ENCODE results near the gene R3HDM4.
A peak's percentile ranks its signal among the peaks of the same experiment; 100 is the strongest.

Gene R3HDM4

DNA sequence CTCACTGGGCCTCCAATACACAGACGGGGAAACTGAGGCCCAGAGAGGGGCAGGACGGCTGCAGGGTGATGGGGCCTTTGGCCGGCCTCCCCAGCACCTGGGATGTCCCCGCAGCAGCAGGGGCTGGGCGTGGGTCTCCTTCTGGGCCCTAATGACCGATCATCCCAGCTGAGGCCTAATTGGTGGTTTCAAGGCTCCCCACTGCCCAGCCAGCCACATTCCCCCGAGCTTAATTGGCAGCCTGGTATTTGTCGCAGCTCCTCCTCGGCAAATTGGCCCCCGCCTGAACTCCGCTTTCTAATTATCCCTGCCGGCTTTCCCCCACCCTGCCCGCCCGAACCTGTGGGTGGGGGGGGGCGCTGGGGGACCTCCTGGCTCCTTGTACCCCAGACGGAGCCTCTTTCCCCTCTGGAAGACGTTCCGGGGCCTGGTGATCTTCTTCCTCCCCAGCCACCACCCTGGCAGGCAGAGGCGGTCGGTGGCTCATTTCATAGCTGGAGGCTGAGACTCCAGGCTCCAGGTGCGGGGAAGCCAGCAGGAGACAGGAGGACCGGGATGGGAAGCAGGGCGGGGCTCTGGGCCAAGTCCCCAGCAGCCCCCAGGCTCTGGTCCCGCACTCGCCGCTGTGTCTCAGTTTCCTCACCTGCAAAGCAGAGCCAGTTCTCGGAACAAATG is 43.9 kb upstream of the R3HDM4 start:
- no peaks in the 10 kb centered on the region for H3K27me3 ChIP-seq
- no peak overlapping the region for H3K4me3 ChIP-seq (ENCODE audit: low read depth, low read length)
- H3K4me1 ChIP-seq: peaks cover 7% of the 10 kb centered on the region
- TF ChIP-seq, protein P1, sequence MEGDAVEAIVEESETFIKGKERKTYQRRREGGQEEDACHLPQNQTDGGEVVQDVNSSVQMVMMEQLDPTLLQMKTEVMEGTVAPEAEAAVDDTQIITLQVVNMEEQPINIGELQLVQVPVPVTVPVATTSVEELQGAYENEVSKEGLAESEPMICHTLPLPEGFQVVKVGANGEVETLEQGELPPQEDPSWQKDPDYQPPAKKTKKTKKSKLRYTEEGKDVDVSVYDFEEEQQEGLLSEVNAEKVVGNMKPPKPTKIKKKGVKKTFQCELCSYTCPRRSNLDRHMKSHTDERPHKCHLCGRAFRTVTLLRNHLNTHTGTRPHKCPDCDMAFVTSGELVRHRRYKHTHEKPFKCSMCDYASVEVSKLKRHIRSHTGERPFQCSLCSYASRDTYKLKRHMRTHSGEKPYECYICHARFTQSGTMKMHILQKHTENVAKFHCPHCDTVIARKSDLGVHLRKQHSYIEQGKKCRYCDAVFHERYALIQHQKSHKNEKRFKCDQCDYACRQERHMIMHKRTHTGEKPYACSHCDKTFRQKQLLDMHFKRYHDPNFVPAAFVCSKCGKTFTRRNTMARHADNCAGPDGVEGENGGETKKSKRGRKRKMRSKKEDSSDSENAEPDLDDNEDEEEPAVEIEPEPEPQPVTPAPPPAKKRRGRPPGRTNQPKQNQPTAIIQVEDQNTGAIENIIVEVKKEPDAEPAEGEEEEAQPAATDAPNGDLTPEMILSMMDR (IDR thresholded peaks at IDR 0.05; ENCODE audit: low read depth, low read length): no peak
- no peaks in the 10 kb centered on the region for H3K9me3 ChIP-seq
- DNase-seq: peak; percentile 37
- H3K36me3 ChIP-seq: no peaks in the 10 kb centered on the region

DNA sequence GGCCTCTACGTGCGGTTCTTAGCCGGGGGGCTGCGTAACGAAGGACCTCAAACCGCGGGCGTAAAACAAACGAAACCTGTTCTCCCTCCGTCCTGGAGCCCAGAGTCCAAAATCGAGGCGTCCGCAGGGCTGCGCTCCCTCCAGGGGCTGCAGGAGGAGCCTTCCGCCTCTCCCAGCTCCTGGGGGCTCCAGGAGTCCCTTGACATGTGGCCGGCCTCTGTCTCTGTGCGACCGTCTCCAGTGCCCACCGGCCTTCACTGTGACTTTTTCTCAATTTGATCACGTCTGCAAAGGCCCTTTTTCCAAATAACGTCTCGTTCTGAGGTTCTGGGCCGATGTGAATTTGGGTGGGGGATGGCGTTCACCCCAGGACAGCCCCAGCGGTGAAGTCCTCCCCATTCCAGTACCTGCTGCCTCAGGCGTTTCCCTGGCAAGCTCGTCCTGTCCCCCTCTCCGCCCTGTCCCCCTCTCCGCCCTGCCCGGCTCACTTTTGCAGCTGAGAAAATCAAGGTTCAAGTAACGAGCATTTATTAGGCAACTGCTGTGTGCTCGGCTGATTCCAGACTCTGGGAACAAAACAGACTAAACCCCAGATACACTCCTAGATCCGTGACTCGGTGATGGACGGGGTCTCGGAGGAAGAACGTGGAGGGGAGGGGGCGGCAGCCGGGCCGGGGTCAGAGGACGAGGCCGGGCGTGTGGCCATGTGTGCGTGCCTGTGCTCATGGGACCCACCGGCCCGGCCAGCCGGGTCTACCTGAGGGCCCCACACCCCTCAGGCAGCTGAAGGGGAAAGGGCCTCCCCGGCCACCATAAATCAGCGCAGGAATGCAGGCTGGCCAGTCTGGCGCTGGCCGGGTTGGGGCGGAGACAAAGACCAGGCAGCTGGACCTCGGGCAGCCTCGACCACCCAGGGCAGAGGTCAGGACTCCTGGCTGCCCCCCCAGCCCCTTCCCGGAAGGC is 43.1 kb upstream of the R3HDM4 start:
- Histone ChIP-seq H3K4me1 (peaks cover 7% of the 10 kb centered on the region), H3K9me3 (no peaks in the 10 kb centered on the region), H3K27me3 (no peaks in the 10 kb centered on the region), H3K36me3 (no peaks in the 10 kb centered on the region), H3K4me3 (ENCODE audit: low read depth, low read length) (no peak overlapping the region)
- TF ChIP-seq, protein P1 (IDR thresholded peaks at IDR 0.05; ENCODE audit: low read depth, low read length): no peak
- peak; percentile 8 for DNase-seq

DNA sequence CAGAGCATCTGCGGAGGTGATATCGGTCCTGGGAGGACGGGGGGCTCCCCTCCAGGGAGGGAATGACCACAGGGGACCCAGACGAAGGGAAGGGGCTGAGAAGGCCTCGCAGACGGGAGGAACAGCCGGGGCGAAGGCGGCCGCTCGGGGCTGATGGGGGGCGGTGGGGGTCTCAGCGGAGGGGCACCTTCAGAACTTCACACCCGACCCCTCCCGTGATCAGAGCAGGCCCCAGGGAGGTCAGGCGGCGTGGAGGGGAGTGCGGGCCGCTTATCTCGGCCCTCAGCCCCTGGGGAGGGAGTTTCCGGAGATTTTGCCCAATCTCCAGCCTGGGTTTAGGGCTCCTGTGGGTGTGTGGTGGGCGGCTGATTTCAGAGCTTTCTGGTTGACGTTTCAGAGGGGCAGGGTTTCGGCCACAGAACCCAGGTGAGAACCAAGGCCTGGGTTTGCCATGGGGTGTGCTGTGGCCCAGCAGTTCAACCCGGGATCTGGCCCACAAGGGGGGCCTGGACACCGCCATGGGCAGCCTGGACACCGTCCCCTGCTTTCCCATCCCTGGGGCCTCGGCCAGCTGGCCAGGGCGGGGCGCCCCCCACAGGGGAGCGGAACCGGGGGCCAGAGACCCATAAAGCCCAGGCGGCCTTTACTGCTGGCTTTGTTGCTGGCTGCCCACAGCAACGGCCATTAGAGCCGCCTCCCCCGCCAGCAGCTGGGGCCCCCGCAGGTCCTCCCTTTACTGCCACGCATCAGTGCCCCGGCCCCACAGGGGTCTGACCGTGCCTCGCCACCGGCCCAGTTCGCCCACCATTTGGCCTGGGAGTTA is 41.9 kb upstream of the R3HDM4 start:
- peaks cover 7% of the 10 kb centered on the region for H3K4me1 ChIP-seq
- H3K4me3 ChIP-seq (ENCODE audit: low read depth, low read length): no peak overlapping the region
- H3K9me3 ChIP-seq: no peaks in the 10 kb centered on the region
- TF ChIP-seq, protein P1 (IDR thresholded peaks at IDR 0.05; ENCODE audit: low read depth, low read length): no peak
- H3K27me3 ChIP-seq: no peaks in the 10 kb centered on the region
- peak; percentile 18 for DNase-seq
- no peaks in the 10 kb centered on the region for H3K36me3 ChIP-seq

DNA sequence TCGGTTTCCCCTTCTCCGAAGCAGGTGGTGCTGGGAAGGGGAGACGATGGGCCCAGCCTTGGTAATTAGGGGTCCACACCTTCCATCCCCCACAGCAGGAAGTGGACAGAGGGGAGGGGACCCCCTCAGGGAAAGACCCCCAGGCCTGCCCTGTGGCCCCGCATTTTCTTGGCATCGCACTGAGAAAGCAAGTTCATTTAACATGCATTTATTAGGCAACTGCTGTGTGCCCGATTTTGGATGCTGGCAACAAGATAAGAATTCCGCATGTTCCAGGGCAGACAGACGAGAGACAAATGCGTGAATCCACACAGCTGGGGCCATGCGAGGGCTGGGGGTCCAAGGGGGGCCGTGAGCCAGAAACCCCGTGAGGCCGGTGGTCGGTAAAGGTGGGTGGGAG is 41.3 kb upstream of the R3HDM4 start:
- TF ChIP-seq, protein P1 (IDR thresholded peaks at IDR 0.05; ENCODE audit: low read depth, low read length): no peak
- DNase-seq: no peak

DNA sequence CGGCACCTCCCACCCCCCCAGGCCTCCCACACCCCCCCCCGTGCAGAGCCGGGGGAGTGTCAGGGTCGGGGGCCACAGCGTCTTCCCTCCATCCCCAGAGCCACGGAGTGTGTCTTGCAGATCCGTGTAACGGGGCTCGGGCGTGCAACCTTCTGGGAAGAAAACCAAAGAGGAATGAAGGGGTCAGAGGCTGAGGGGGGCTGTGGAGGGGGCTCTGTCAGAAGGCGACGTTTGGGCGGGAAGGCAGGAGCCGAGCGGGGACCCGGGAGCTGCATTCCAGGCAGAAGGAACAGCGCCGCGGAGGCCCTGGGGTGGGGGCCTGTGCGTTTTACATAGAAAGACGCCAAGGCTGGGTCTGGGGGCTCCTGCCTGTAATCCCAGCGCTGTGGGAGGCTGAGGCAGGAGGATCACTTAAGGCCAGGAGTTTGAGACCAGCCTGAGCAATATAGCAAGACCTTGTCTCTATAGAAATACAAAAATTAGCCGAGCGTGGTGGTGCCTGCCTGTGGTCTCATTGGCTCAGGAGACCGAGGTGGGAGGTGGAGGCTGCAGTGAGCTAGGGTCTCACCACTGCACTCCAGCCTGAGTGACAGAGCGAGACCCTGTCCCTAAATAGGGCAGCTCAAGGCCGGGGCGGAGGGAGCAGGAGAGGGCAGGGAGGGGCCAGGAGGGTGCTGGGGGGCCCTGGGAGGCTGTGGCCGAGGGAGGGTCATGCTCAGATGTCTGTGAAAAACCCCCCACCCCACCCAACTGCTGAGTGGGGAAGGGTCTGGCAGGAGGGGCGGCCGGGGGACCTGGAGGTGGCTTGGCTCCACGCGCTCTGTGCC is 40.6 kb upstream of the R3HDM4 start:
- Histone ChIP-seq H3K4me3 (ENCODE audit: low read depth, low read length) (no peak overlapping the region), H3K4me1 (peaks cover 7% of the 10 kb centered on the region)
- peak; percentile 8 for DNase-seq

More for the DNA sequence above, 41.3 kb upstream of the R3HDM4 start:
- H3K4me1 ChIP-seq: peaks cover 7% of the 10 kb centered on the region
- no peak overlapping the region for H3K4me3 ChIP-seq (ENCODE audit: low read depth, low read length)
- no peaks in the 10 kb centered on the region for H3K9me3 ChIP-seq
- no peaks in the 10 kb centered on the region for H3K27me3 ChIP-seq
- no peaks in the 10 kb centered on the region for H3K36me3 ChIP-seq

More for the DNA sequence above, 40.6 kb upstream of the R3HDM4 start:
- no peaks in the 10 kb centered on the region for H3K27me3 ChIP-seq
- H3K36me3 ChIP-seq: no peaks in the 10 kb centered on the region
- H3K9me3 ChIP-seq: no peaks in the 10 kb centered on the region
- TF ChIP-seq, protein P1 (IDR thresholded peaks at IDR 0.05; ENCODE audit: low read depth, low read length): no peak

Measured in BE2C (cell line).